ENCODE data around the gene HSH2D.

- TF ChIP-seq CTCF (IDR thresholded peaks at IDR 0.05) (no peak), POLR2A (IDR thresholded peaks at IDR 0.05) (no peak)
These were observed 24.9 kb upstream of the HSH2D start for GRCh38 chr19:16118489-16119033.

Data from right lobe of liver (tissue), 4 donors.